Measurements from ENCODE around the gene HIGD1B. TPM values are rescaled to one million over a fixed set of nuclear protein-coding genes. Genes with fewer than 3 reads are reported as not detected.

HIGD1B gene
- total and polyA plus RNA-seq, 4 donors: 0.28 to 0.43 TPM; not detected in 2

DNA sequence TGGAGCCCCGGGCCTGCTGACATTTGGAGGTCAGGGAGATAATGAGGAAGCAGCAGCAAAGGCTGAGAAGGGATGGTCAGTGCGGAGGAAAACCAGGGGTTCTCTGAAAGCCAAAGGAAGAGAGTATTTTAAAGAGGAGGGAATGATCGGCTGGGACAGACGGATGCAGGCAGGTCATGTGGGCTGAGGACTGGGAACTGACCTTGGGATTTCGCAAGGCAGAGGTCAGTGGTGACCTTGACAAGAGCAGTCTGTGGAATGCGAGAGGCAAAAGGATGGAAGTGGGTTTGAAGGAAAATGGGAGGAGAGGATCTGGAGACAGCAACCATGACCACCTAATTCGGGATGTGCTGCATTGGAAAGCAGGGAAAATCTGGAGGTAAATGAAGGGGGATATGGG is 41.3 kb downstream of the HIGD1B start:
- no peak overlapping the region for H3K27ac ChIP-seq (ENCODE audit: low read depth in 1 of 2, low read length in 2 of 2)

DNA sequence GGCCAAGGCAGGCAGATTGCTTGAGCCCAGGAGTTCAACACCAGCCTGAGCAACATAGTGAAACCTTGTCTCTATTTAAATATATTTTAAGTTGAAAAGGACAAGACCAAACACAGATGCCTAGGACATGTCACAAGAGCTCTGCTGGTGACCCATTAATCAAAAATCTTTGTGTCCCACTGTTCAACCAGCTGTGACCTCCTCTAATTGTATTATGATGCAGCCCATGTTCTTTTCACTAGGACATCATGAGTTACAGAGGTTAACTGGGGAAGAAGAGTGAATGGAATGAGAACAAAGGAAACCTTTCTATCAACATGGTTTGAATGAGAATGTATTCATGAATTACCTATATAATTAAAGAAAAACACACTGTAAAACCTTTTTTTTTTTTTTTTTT is 44.6 kb downstream of the HIGD1B start:
- H3K9me3 ChIP-seq (ENCODE audit: control insufficient read depth in 4 of 4, low read length in 3 of 4): no peaks in the 10 kb centered on the region
- no peak overlapping the region for H3K4me3 ChIP-seq (ENCODE audit: low read depth in 1 of 3, low read length in 3 of 3)
- no peak overlapping the region for H3K9ac ChIP-seq (ENCODE audit: low read depth in 1 of 2, low read length in 2 of 2)
- no peak overlapping the region for H3K27ac ChIP-seq (ENCODE audit: low read depth in 1 of 2, low read length in 2 of 2)
- no peak for DNase-seq (ENCODE audit: low spot score)
- no peaks in the 10 kb centered on the region for H3K27me3 ChIP-seq (ENCODE audit: control insufficient read depth in 4 of 4, insufficient read depth in 4 of 4, low read length in 3 of 4)
- H3K4me1 ChIP-seq (ENCODE audit: control insufficient read depth in 4 of 4, insufficient read depth in 4 of 4, low read length in 3 of 4): peaks cover 0 to 6% (median 3%) of the 10 kb centered on the region in 4 donors
- H3K36me3 ChIP-seq (ENCODE audit: control insufficient read depth in 4 of 4, insufficient read depth in 3 of 4, low read depth in 1 of 4, low read length in 3 of 4): peaks cover 0 to 21% (median 14%) of the 10 kb centered on the region in 4 donors
- TF ChIP-seq RAD21 (IDR thresholded peaks at IDR 0.05) (no peak), HNF4A (conservative IDR thresholded peaks at IDR 0.05) (no peak), FOXA1 (IDR thresholded peaks at IDR 0.05) (no peak), ATF3 (IDR thresholded peaks at IDR 0.05) (no peak), ZBTB33 (IDR thresholded peaks at IDR 0.05) (no peak), REST (IDR thresholded peaks at IDR 0.05) (no peak), NR2F2 (IDR thresholded peaks at IDR 0.05) (no peak), MAX (IDR thresholded peaks at IDR 0.05) (no peak), GABPA (IDR thresholded peaks at IDR 0.05 in 1 of 2, conservative IDR thresholded peaks at IDR 0.05 in 1 of 2) (no peak), JUND (IDR thresholded peaks at IDR 0.05) (no peak), SP1 (IDR thresholded peaks at IDR 0.05) (no peak), HNF4G (IDR thresholded peaks at IDR 0.05) (no peak)

More for the DNA sequence above, 41.3 kb downstream of the HIGD1B start:
- TF ChIP-seq HNF4A (conservative IDR thresholded peaks at IDR 0.05) (no peak), HNF4G (IDR thresholded peaks at IDR 0.05) (no peak), REST (IDR thresholded peaks at IDR 0.05) (no peak)
- TF ChIP-seq, protein P1, sequence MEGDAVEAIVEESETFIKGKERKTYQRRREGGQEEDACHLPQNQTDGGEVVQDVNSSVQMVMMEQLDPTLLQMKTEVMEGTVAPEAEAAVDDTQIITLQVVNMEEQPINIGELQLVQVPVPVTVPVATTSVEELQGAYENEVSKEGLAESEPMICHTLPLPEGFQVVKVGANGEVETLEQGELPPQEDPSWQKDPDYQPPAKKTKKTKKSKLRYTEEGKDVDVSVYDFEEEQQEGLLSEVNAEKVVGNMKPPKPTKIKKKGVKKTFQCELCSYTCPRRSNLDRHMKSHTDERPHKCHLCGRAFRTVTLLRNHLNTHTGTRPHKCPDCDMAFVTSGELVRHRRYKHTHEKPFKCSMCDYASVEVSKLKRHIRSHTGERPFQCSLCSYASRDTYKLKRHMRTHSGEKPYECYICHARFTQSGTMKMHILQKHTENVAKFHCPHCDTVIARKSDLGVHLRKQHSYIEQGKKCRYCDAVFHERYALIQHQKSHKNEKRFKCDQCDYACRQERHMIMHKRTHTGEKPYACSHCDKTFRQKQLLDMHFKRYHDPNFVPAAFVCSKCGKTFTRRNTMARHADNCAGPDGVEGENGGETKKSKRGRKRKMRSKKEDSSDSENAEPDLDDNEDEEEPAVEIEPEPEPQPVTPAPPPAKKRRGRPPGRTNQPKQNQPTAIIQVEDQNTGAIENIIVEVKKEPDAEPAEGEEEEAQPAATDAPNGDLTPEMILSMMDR (IDR thresholded peaks at IDR 0.05; ENCODE audit: low read depth, low read length, missing input control): no peak
- H3K4me3 ChIP-seq (ENCODE audit: low read depth in 1 of 3, low read length in 3 of 3): no peak overlapping the region
- peaks cover 0 to 6% (median 3%) of the 10 kb centered on the region in 4 donors for H3K4me1 ChIP-seq (ENCODE audit: control insufficient read depth in 4 of 4, insufficient read depth in 4 of 4, low read length in 3 of 4)
- DNase-seq (ENCODE audit: low spot score): no peak
- 63% methylated on average over 7 of the region's 7 CpGs for WGBS
- no peak overlapping the region for H3K9ac ChIP-seq (ENCODE audit: low read depth in 1 of 2, low read length in 2 of 2)
- H3K36me3 ChIP-seq (ENCODE audit: control insufficient read depth in 4 of 4, insufficient read depth in 3 of 4, low read depth in 1 of 4, low read length in 3 of 4): peaks cover 3 to 40% (median 21%) of the 10 kb centered on the region in 4 donors
- H3K9me3 ChIP-seq (ENCODE audit: control insufficient read depth in 4 of 4, low read length in 3 of 4): no peaks in the 10 kb centered on the region
- no peaks in the 10 kb centered on the region for H3K27me3 ChIP-seq (ENCODE audit: control insufficient read depth in 4 of 4, insufficient read depth in 4 of 4, low read length in 3 of 4)
